ENCODE results near the gene REM1.

- TF ChIP-seq CTCF (IDR thresholded peaks at IDR 0.05; ENCODE audit: low read depth, low read length) (no peak), POLR2A (IDR thresholded peaks at IDR 0.05; ENCODE audit: extremely low read depth, insufficient read length) (no peak)
Measured at GRCh38 chr20:31500527-31500926, 25.4 kb downstream of the REM1 start.

Measured in NB4 (cell line).